ENCODE data around the gene CFAP69. TPM values are rescaled to one million over a fixed set of nuclear protein-coding genes. Genes with fewer than 3 reads are reported as not detected.
"Not testable (repeated sequence)": the region's sequence is repeated elsewhere in the genome, so short reads cannot be mapped to it uniquely, and the experiment has no call there.

The CFAP69 gene
- total and polyA plus RNA-seq, 10 of the 15 experiments (the other 5 are each of a cell fraction or from before 2014, with no cell fraction given) = 0.11 to 3.1 (median 0.48) TPM; not detected in 1

DNA sequence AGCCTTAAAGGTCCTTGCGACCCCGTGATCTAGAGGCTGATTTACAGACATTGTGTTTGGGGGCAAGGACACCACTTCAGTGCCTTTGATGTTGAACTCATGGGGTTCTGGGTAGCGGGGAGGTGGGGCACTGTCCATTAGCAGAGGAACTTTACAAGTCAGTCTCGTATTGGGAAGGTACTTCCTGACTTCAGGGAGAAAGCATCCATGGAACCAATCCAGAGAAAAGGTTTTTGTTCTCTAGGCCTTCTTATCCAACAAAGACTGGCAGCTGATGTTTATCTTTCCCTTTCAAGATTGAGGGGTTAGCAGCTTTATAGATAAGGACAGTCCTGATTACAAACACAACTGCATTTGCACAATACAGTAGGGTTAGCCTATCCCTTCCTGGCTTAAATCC, 104.3 kb downstream of the CFAP69 start (continued):
- TF ChIP-seq, protein P1, sequence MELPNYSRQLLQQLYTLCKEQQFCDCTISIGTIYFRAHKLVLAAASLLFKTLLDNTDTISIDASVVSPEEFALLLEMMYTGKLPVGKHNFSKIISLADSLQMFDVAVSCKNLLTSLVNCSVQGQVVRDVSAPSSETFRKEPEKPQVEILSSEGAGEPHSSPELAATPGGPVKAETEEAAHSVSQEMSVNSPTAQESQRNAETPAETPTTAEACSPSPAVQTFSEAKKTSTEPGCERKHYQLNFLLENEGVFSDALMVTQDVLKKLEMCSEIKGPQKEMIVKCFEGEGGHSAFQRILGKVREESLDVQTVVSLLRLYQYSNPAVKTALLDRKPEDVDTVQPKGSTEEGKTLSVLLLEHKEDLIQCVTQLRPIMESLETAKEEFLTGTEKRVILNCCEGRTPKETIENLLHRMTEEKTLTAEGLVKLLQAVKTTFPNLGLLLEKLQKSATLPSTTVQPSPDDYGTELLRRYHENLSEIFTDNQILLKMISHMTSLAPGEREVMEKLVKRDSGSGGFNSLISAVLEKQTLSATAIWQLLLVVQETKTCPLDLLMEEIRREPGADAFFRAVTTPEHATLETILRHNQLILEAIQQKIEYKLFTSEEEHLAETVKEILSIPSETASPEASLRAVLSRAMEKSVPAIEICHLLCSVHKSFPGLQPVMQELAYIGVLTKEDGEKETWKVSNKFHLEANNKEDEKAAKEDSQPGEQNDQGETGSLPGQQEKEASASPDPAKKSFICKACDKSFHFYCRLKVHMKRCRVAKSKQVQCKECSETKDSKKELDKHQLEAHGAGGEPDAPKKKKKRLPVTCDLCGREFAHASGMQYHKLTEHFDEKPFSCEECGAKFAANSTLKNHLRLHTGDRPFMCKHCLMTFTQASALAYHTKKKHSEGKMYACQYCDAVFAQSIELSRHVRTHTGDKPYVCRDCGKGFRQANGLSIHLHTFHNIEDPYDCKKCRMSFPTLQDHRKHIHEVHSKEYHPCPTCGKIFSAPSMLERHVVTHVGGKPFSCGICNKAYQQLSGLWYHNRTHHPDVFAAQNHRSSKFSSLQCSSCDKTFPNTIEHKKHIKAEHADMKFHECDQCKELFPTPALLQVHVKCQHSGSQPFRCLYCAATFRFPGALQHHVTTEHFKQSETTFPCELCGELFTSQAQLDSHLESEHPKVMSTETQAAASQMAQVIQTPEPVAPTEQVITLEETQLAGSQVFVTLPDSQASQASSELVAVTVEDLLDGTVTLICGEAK (IDR thresholded peaks at IDR 0.05; ENCODE audit: borderline replicate concordance) = no peak
- no peak for TF ChIP-seq EZH2 (IDR thresholded peaks at IDR 0.05; ENCODE audit: borderline replicate concordance, control insufficient read depth, low read depth, low read length)
- no peak for TF ChIP-seq SMARCA5 (IDR thresholded peaks at IDR 0.05)
- TF ChIP-seq NFXL1 (IDR thresholded peaks at IDR 0.05; ENCODE audit: borderline replicate concordance) = no peak
- no peak for TF ChIP-seq RCOR1 (conservative IDR thresholded peaks at IDR 0.05; ENCODE audit: low read depth, low read length)

DNA sequence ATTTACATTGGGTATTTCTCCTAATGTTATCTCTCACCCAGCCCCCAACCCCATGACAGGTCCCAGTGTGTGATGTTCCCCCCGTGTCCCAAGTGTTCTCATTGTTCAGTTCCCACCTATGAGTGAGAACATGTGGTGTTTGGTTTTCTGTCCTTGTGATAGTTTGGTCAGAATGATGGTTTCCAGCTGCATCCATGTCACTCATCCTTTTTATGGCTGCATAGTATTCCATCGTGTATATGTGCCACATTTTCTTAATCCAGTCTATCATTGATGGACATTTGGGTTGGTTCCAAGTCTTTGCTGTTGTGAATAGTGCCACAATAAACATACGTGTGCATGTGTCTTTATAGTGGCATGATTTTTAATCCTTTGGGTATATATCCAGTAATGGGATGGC, 105.1 kb downstream of the CFAP69 start:
- CTCF ChIA-PET; in situ Hi-C loops (cut with MboI); H3K27ac ChIP-seq (ENCODE audit: control insufficient read depth, insufficient read depth); H3K4me3 ChIP-seq; intact Hi-C loops (cut with micrococcal nuclease; ENCODE audit: unreplicated experiment); DNase-seq (ENCODE audit: low read depth, low spot score); H3K27me3 ChIP-seq (replicated peaks in 1 of 2; ENCODE audit: control insufficient read depth in 2 of 2, insufficient read depth in 2 of 2, low read length in 1 of 2); H3K9me3 ChIP-seq (replicated peaks; ENCODE audit: control insufficient read depth, insufficient read depth, low read length); ATAC-seq; H3K4me1 ChIP-seq (ENCODE audit: control insufficient read depth, insufficient read depth, low read length); H3K36me3 ChIP-seq (ENCODE audit: control insufficient read depth in 2 of 2, insufficient read depth in 2 of 2, low read length in 1 of 2); H3K4me2 ChIP-seq (ENCODE audit: control insufficient read depth, insufficient read depth); H2AFZ ChIP-seq (ENCODE audit: control insufficient read depth, low read depth, low read length); POLR2A ChIA-PET; FAIRE-seq; H3K9ac ChIP-seq (ENCODE audit: control insufficient read depth, insufficient read depth, low read length); BruUV-seq (replicated peaks); H4K20me1 ChIP-seq (ENCODE audit: control insufficient read depth, insufficient read depth); RAD21 ChIA-PET (ENCODE audit: unreplicated experiment): not testable (repeated sequence)
- H3K79me2 ChIP-seq (ENCODE audit: control insufficient read depth, insufficient read depth, low read length) = peaks cover 29% of the 10 kb centered on the region
- SMC1A ChIA-PET (ENCODE audit: uncharacterized antibody, unreplicated experiment) = interaction anchor here (1.2 to 1.5 kb wide), 3 partner anchors 32 to 78 kb away, joined by 3 to 4 read pairs (median 4); no protein-coding TSS in a partner anchor
- 97% methylated on average over 3 of the region's 3 CpGs for WGBS (ENCODE audit: insufficient coverage, insufficient replicate concordance, low lambda C conversion rate, missing lambda C conversion rate)

Measured in GM12878 (cell line).